Urothelium cell line (cell line): ENCODE measurements around the gene INPP5J.
"Not testable (repeated sequence)": the region's sequence is repeated elsewhere in the genome, so short reads cannot be mapped to it uniquely, and the experiment has no call there.

Experiments used
- DNase-seq: peaks from one replicate; pipeline ENCODE4 v3.0.0; 2011; ENCODE audit warnings: low spot score, mixed read lengths
- FAIRE-seq: peaks from 2 replicates; lab custom pipeline; 2011; peaks lifted over from hg19 to GRCh38; lab: Jason Lieb, UNC

The INPP5J gene

DNA sequence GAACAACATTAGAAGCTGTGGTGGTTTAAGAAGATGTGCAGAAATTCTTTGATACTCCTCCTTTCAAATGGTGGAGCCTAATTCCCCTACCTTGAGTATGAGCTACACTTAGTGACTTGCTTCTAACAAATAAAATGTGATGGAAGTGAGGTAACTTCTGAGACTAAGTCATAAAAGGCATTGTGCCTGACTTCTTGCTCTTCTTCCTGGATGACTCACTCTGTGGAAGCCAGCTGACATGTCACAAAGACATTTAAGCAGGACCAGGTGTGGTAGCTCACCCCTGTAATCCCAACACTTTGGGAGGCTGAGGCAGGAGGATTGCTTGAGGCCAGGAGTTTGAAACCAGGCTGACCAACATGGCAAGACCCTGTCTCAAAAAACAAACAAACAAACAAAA lies 21.5 kb downstream of the INPP5J start:
- no peak for FAIRE-seq
- DNase-seq = no peak

DNA sequence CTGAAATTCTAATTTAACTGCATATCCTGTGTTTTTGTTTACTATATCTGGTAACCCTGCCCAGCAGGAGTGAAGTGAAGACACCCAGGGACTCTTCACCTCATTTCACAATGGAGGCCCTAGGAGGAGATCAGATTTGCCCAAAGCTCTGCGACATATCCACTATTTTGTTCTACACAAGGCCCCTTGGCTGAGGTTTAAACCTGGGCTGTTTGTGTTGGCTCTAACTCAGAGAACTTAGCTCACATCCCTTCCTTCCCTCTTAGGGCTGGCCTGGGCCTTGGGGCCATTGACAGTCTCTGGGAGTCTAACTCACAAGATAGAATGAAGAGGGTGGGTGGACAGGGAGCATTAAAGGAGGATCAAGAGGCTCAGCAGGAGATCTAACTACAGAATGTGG lies 25.7 kb downstream of the INPP5J start:
- FAIRE-seq = no peak
- DNase-seq = no peak

DNA sequence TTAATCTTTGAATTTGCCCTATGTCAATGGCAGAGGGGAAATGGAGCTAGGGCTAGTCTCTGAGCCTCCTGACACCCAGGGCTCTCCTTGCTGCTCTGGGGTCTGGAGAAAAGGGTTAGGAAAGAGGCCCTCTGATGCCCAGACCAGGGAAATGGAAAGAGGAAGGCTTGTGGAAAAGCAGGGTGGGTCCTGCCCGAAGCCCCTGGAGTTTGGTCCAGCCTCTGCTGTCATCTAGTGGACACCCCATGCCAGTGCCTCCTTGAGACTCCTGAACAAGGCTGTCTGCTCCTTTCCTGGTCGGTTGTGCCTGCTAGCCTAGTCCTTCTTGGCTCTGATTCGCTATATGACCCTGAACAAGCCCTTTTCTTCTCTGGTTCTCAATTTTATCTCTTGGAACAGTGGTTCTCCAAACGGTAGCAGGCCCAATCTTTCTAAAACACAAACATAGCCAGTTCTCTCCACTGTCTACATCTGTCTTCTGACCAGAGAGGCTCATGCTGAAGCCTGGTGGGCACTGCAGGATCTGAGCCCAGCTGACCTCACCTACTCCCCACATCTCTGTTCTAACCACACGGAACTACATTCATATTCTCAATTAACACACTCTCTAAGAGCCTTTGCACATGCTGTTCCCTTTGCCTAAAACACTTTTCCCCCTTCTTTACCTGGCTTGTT lies 26.3 kb downstream of the INPP5J start:
- DNase-seq (peak; percentile 86), FAIRE-seq (peak; percentile 87)

DNA sequence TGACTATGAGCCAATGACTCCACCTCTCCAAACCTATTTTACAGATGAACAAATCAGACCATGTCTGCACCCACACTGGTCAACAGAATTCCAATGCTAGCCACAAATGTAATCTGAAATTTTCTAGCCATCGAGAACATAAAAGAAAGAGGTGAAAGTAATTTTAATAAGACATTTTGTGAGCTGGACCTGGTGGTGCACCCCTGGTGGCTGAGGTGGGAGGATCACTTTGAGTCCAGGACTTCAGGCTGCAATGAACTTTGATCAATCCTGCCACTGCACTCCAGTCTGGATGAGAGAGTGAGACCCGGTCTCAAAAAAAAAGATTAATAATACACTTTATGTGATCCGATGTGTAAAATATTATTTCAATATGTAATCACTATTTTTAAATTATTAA lies 27.8 kb downstream of the INPP5J start:
- no peak for FAIRE-seq

DNA sequence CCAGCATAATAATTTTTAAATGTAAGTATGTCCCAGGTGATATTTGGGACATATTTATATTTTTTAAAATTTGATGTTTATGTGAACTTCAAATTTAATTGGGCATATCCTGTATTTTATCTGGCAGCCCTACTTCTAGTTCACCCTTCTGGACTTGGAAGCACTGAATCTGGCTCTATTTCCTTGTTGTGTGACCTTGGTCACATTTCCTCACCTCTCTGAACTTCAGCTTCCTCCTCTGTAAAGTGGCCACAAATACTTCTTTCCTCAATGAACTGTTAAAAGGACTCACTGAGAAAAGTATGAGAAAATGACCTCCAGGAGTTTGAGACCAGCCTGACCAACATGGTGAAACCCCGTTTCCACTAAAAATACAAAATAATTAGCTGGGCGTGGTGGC lies 29.1 kb downstream of the INPP5J start:
- no peak for FAIRE-seq
- no peak for DNase-seq

More for the DNA sequence above, 27.8 kb downstream of the INPP5J start:
- no peak for DNase-seq

DNA sequence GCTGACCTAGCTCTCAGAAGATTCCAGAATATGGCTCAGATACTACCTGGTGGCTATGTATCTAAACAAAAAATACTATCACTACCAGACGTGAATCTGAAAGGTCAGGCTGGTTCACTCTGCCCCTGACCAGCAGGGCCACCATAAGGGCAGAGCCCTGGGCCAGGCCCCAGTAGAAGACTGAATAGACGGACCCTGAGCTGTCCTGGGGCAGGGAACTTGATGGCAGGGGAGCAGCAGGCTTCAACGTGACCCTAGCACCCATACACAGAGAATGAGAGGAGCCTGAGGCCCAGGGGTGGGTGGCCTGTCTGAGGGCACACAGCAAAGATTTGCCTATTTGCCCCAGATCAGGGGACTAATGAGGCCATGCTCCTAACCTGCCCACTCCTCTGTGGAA lies 30.6 kb downstream of the INPP5J start:
- no peak for FAIRE-seq
- no peak for DNase-seq

DNA sequence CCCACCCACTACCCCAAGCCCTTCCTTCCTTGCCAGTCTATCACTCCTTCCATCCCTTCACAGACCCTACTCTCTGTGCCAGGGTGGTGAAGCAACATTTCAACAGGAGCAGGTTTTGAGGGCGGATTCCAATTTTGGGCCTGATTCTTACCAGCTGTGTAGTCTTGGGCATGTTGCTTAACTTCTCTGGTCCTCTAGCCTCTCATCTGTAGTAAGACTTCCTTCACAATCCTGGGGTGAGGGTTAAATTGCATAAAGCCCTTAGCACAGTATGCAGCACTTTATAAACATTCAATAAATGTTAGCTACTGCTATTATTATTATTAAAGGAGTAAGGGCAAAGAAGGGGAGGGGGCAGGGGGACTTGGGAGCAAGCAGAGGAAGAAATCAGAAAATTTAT lies 32.2 kb downstream of the INPP5J start:
- FAIRE-seq (no peak), DNase-seq (no peak)

DNA sequence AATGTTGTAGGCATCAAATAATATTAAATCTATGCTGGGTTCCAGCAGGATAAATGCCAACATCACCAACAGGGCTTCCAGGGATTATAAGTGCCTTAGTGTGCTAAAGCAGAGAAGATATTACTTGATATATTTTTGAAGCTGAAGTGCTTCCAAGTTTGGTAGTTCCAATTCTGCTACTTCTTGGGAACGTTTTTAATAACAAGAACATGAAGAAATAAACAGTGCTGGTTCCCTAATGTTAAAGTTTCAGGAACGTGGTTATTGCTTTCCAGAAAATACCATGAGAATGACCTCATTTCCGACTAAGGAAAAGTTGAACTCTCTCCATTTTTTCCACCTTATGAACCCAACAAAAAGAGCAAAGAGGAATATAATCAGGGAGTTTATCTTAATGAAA lies 32.7 kb downstream of the INPP5J start:
- FAIRE-seq (no peak), DNase-seq (no peak)

DNA sequence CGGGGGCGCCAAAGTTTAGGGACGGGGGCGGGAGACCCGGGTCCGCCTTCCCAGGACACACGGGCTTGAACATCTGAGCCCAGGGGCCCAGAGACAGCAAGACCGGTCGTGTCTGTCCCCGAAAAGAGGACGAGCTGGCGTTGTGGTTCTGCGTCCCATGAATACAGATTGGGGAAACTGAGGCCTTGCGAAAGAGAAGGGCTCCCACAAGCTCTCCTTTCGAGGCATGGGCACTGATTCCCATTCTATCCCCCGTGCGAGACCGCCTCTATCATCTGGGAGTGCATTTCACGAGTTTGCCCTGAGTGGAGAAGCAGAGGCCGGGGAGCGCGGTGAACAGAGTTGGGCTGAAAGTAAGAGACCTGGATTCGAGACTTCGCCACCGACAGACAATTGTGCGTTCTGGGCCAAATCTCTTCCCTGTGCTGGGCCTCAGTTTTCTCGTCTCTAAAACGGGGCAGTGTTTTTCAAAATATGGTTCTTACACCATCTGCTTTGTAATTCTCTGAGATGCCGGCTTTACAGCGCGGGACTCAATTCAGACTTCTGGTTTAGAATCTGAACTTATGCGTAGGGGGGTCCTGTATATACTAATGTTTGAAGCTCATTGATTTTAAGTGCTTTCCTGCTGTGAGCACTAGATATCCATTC lies 37.7 kb downstream of the INPP5J start:
- DNase-seq (no peak), FAIRE-seq (no peak)

DNA sequence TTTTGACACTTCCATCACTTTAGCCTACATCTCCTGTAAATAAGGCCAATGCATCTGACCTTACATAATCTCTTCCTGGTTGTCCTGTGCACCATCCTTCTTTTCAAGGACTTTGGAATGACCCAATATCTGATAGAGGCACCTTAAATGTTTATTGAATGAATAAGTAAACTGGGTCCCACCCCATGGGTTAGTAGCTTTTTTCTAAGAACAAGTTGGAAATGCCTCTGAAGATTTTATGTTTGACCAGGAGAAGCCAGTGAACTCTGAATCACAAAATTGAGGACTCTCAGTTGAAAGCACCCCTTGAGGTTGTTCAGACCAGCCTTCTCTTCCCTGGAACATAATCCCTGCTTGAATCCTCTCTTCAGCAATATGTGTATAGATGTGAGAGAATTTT lies 38.6 kb downstream of the INPP5J start:
- DNase-seq (no peak), FAIRE-seq (no peak)

DNA sequence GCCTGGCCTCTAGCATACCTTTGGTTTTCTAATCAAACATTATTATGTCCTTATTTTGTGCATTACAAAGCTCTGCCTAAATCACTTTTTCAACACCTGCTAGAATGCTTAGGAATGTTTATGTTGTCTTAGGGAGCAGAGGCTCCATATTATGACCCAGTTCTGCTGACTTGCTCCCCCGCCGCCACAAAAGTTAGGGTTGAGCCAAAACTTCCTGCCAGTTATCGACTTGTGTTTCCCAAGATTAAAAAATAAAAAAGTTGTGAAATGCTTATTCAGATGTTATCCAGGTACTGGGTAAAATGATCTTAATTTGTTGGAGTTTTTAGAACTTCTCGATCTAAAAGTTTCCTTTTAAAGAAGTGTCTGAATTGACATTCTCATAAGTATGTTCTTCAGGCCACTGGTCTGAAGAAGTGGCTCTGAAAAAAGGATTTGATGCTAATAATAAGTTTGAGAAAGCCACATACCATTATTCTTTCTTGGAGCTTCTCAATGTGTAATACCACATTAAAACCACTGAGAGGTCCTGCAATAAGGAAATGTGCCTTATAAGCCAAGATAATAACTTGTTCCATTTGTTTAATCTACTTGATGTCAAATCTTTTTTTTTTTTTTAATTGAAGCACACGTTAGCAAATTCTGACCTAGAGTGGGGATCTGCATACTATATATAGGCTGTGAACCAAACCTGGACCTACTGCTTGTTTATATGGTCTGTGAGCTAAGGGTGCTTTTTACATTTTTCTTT lies 39.4 kb downstream of the INPP5J start:
- no peak for DNase-seq
- no peak for FAIRE-seq

DNA sequence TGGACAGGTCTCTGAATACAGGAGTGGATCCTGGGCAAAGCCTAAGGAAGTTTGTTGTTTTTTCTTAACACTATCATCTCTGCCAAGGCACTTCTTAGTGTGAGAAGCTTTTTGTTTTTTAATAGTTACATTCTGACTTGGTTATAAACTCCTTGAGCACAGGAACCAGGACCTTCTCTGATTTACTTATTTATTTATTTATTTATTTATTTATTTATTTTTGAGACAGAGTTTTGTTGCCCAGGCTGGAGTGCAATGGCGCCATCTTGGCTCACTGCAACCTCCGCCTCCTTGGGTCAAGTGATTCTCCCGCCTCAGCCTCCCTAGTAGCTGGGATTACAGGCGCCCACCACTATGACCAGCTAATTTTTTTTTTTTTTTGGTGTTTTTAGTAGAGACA lies 48.2 kb downstream of the INPP5J start:
- FAIRE-seq (no peak), DNase-seq (no peak)

DNA sequence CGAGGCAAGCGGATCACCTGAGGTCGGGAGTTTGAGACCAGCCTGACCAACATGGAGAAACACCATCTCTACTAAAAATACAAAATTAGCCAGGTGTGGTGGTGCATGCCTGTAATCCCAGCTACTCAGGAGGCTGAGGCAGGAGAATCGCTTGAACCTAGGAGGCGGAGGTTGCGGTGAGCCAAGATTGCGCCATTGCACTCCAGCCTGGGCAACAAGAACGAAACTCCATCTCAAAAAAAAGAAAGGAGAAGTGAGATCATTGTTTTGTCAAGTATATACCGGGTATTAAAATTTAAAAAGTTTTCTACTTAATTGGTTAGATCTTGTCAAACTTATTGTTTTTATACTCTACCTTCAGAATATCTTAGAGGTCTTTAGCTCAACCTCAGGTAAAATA lies 49.0 kb downstream of the INPP5J start:
- FAIRE-seq, DNase-seq: not testable (repeated sequence)

DNA sequence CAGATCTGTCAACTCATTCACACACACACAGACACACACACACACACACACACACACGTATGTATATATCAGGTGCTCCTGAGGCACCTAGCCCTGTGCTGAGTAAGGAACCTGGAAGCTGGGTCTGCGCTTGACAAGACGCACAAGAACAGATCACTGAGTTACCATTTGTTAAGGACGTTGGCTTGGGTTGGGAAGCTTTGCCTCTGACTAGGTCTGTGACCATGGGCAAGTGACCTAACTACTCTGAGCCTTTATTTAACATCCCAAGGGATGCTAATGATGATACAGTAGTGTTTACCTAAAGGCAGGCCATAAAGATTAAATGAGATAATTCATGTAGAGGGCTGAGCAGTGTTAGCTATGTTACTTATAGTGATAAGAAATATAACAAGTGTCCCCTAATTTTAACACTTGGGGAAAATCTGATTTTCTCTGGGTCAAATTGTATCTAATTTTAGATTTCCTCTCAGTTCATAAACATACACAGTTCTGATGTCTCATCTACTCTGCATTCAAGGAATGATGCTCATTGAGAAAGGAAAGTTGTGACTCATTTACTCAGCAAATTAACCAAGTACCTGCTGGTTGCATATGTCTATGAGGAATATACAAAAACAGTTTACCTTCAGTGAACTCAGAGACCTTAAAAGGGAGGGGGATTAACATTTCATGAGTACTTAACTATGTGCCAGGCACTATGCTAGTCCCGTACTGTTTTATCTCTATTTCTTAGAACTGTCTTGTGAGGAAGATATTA lies 50.8 kb downstream of the INPP5J start:
- FAIRE-seq (peak; percentile 84), DNase-seq (peak; percentile 57)

DNA sequence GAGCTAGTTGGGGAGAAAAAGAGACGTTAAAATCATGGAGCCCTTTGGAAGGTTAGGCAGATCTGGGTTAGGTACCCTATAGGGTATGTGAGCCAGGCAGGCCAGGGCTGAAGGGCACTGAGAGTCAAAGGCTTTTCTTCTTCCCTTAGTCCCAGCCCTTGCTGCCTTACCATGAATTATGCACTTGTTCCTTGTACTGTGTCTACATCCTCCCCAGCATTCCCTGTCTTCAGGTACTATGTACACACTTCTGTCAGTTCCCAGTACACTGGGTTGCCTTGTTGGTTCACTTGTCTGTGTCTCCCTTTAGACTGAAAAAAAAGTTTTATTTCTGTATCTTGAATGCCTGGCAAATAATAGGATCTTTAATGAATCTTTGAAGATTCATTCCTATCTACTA lies 54.2 kb downstream of the INPP5J start:
- FAIRE-seq (no peak), DNase-seq (no peak)

DNA sequence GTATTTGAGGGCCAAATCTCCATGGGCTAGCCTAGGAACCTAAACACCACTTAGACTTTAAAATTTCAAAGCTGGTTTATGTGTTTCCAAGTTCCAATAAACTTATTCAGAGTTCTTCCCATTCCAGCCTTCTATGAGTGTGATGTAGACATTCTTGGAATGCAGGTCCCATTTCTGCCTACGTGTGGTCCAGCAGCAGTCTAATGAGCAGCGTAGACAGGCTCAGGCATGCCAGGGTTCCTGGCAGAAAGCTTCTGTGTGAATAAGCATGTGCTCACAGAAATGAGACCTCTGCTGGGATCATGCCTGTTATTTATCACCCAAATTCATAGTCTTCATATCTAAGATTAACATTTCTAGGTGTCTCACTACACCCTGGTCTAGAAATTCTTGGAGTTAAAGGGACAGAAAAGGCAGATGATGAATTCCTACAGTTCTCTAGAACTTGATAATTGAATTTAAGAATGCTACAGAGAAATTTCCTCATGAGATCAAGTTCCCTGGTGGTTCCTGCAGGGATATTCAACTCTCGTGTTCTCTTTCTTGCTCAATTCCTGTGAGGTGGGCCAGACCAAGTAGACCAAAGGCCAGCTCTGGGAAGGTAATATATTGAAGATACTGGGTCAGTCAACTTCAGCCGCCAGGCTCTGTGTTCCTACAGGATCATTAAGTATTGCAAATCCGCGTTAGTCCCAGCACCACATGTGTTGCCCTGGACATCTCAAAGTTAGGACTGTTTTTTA lies 54.8 kb downstream of the INPP5J start:
- no peak for FAIRE-seq
- peak; percentile 50 for DNase-seq

DNA sequence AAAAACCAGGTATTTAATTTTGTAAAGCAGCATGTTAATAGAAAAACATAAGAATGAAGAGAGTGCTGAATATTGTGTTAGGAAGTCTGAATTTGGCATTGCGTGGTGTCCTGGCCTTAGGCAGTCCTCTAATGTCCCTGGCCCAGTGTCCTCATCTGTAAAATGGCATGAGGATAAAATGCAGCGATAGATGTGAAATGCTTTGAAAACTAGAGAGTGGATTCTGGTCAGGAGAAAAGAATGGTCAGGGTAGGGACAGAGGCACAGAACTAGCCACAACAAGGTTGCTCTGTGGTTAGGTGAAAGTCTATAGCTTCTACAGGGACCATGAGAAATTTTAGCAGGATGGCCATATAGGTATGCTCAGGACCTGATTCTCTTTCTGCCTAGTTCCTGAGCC lies 56.1 kb downstream of the INPP5J start:
- FAIRE-seq (no peak), DNase-seq (no peak)

DNA sequence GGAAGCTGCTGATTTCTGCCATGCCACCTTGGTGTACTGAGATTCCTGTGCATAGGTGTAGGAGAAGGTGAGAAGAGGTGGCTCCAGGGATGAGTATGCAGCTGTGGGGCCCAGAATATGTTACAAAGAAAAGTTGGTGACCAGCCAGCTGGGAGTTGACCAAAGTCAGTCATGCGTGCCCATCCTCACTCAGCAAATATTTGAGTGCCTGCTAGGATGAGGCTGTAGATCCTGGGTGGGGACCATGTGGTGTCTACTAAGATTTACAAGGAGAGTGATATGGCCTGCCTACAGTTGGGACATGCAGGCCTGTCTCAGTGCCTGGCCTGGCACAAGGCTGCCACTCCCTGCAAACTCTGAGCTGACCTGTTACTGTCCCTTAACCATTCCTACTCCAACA lies 56.6 kb downstream of the INPP5J start:
- FAIRE-seq (peak; percentile 86), DNase-seq (peak; percentile 27)

DNA sequence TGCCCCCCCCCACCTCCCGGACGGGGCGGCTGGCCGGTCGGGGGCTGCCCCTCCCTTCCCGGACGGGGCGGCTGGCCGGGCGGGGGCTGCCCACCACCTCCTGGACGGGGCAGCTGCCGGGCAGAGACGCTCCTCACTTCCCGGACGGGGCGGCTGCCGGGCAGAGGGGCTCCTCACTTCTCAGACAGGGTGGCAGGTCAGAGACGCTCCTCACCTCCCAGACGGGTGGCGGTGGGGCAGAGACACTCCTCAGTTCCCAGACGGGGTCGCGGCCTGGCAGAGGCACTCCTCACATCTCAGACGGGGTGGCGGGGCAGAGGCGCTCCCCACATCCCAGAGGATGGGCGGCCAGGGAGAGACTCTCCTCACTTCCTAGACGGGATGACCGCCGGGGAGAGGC lies 61.2 kb downstream of the INPP5J start:
- FAIRE-seq (no peak), DNase-seq (no peak)
